ENCODE results near the gene ABCF3.

ABCF3 gene

DNA sequence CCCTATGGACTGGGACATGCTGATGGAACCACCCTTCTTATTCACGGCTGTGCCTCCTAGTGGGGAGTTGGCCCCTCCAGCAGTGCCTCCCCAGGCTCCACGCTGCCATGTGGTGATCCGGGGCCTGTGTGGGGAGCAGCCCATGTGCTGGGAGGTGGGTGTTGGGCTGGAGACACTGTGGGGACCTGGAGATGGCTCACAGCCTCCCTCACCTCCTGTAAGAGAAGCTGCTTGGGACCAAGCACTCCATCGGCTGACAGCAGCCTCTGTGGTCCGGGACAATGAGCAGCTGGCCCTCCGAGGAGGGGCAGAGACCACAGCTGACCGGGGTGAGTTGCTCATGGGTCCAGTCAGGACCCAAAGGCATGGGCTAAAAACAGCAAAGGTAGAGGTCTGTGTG is 53.7 kb downstream of the ABCF3 start:
- no CpG with 5 or more reads among the region's 7 CpGs for WGBS (ENCODE audit: extremely low coverage, insufficient coverage, low lambda C conversion rate)
- Histone ChIP-seq H3K4ac (ENCODE audit: low read depth, low read length) (no peak overlapping the region), H2BK120ac (ENCODE audit: low read depth, low read length) (no peak overlapping the region), H3K79me1 (ENCODE audit: low read length) (no peaks in the 10 kb centered on the region), H3K27me3 (ENCODE audit: insufficient read depth, low read length, poor library complexity) (no peaks in the 10 kb centered on the region), H3K9ac (ENCODE audit: low read length) (no peak overlapping the region), H3K27ac (ENCODE audit: low read depth, low read length) (no peak overlapping the region), H2AK5ac (ENCODE audit: low read length) (no peak overlapping the region), H4K8ac (ENCODE audit: low read depth, low read length) (no peak overlapping the region), H3K18ac (ENCODE audit: low read length) (no peak overlapping the region), H3K4me1 (ENCODE audit: control insufficient read depth, low read depth, low read length) (no peaks in the 10 kb centered on the region), H4K5ac (ENCODE audit: low read length) (no peak overlapping the region), H3K23ac (ENCODE audit: low read length) (no peak overlapping the region), H2BK15ac (replicated peaks; ENCODE audit: low read depth) (no peak overlapping the region), H3K36me3 (ENCODE audit: control insufficient read depth, insufficient read depth, low read length) (no peaks in the 10 kb centered on the region), H3K79me2 (ENCODE audit: control insufficient read depth, insufficient read depth, low read length) (no peaks in the 10 kb centered on the region), H2BK5ac (ENCODE audit: low read length) (no peak overlapping the region), H3K4me3 (ENCODE audit: low read length) (no peak overlapping the region), H3K4me2 (ENCODE audit: low read length) (no peak overlapping the region), H3K56ac (ENCODE audit: low read length) (no peak overlapping the region)
- no peak for DNase-seq

DNA sequence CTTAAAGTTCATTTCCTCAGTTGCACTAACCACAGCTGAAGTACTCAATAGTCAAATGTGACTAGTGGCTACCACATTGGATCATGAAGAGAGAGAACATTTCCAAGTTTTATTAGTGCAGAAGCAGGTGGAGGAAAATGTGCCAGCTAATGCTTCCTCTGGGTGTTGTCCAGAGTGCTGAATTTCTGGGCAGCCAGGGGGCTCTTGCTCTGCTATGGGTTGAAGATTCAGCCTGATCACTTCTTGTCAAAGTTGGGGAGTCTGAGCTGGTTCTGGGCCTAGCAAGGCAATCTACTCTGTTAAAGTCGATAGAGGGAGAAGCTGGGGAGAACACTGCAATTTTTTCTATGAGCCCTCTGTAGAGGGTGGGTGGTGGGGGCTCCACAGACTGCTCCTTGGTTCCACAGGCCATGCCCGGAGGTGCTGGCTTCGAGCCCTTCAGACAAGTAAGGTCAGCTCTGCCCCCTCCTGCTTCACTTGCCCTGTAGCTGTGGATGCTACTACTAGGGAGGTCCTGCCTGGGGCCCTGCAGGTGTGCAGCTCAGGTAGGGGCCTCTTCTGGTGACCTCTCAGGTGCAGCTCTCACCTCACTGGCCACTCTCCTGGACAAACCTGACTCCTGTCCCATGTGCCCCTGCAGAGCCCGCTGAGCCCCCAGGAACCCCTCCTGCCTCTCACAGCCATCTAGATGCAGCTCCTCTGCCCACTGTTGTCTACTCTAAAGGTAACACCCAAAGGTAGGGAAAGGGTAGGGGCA is 54.6 kb downstream of the ABCF3 start:
- Histone ChIP-seq H3K4me2 (ENCODE audit: low read length) (no peak overlapping the region), H3K79me1 (ENCODE audit: low read length) (no peaks in the 10 kb centered on the region), H3K4ac (ENCODE audit: low read depth, low read length) (no peak overlapping the region), H2BK120ac (ENCODE audit: low read depth, low read length) (no peak overlapping the region), H3K18ac (ENCODE audit: low read length) (no peak overlapping the region), H3K9ac (ENCODE audit: low read length) (no peak overlapping the region), H3K79me2 (ENCODE audit: control insufficient read depth, insufficient read depth, low read length) (no peaks in the 10 kb centered on the region), H4K8ac (ENCODE audit: low read depth, low read length) (no peak overlapping the region), H3K36me3 (ENCODE audit: control insufficient read depth, insufficient read depth, low read length) (peaks cover 2% of the 10 kb centered on the region), H4K5ac (ENCODE audit: low read length) (no peak overlapping the region), H2AK5ac (ENCODE audit: low read length) (no peak overlapping the region), H2BK5ac (ENCODE audit: low read length) (no peak overlapping the region), H3K27ac (ENCODE audit: low read depth, low read length) (no peak overlapping the region), H3K4me3 (ENCODE audit: low read length) (no peak overlapping the region), H2BK15ac (replicated peaks; ENCODE audit: low read depth) (no peak overlapping the region), H3K4me1 (ENCODE audit: control insufficient read depth, low read depth, low read length) (no peaks in the 10 kb centered on the region), H3K27me3 (ENCODE audit: insufficient read depth, low read length, poor library complexity) (no peaks in the 10 kb centered on the region), H3K56ac (ENCODE audit: low read length) (no peak overlapping the region), H3K23ac (ENCODE audit: low read length) (no peak overlapping the region)
- no CpG with 5 or more reads among the region's 4 CpGs for WGBS (ENCODE audit: extremely low coverage, insufficient coverage, low lambda C conversion rate)
- DNase-seq: peak; percentile 34

DNA sequence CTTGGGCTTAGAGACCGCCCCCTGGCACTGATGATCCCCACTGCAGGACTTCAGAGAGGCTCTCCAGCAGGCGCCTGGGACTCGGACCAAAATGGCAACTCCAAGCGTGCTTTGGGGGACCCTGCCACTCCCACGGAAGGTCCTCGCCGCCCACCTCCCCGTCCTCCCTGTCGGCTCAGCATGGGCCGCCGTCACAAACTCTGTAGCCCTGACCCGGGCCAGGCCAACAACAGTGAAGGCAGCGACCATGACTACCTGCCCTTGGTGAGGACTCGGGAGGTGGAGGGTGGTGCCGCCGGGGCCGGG is 55.1 kb downstream of the ABCF3 start:
- no CpG with 5 or more reads among the region's 17 CpGs for WGBS (ENCODE audit: extremely low coverage, insufficient coverage, low lambda C conversion rate)
- Histone ChIP-seq H3K27me3 (ENCODE audit: insufficient read depth, low read length, poor library complexity) (no peaks in the 10 kb centered on the region), H3K4me3 (ENCODE audit: low read length) (no peak overlapping the region), H3K23ac (ENCODE audit: low read length) (no peak overlapping the region), H3K4ac (ENCODE audit: low read depth, low read length) (no peak overlapping the region), H3K4me1 (ENCODE audit: control insufficient read depth, low read depth, low read length) (no peaks in the 10 kb centered on the region), H3K36me3 (ENCODE audit: control insufficient read depth, insufficient read depth, low read length) (peaks cover 2% of the 10 kb centered on the region), H4K5ac (ENCODE audit: low read length) (no peak overlapping the region), H3K56ac (ENCODE audit: low read length) (no peak overlapping the region), H3K79me2 (ENCODE audit: control insufficient read depth, insufficient read depth, low read length) (no peaks in the 10 kb centered on the region), H4K8ac (ENCODE audit: low read depth, low read length) (no peak overlapping the region), H3K27ac (ENCODE audit: low read depth, low read length) (no peak overlapping the region), H2BK15ac (replicated peaks; ENCODE audit: low read depth) (no peak overlapping the region), H2BK120ac (ENCODE audit: low read depth, low read length) (no peak overlapping the region), H3K79me1 (ENCODE audit: low read length) (no peaks in the 10 kb centered on the region), H2BK5ac (ENCODE audit: low read length) (no peak overlapping the region), H3K9ac (ENCODE audit: low read length) (no peak overlapping the region), H3K18ac (ENCODE audit: low read length) (no peak overlapping the region), H3K4me2 (ENCODE audit: low read length) (no peak overlapping the region), H2AK5ac (ENCODE audit: low read length) (no peak overlapping the region)
- no peak for DNase-seq

DNA sequence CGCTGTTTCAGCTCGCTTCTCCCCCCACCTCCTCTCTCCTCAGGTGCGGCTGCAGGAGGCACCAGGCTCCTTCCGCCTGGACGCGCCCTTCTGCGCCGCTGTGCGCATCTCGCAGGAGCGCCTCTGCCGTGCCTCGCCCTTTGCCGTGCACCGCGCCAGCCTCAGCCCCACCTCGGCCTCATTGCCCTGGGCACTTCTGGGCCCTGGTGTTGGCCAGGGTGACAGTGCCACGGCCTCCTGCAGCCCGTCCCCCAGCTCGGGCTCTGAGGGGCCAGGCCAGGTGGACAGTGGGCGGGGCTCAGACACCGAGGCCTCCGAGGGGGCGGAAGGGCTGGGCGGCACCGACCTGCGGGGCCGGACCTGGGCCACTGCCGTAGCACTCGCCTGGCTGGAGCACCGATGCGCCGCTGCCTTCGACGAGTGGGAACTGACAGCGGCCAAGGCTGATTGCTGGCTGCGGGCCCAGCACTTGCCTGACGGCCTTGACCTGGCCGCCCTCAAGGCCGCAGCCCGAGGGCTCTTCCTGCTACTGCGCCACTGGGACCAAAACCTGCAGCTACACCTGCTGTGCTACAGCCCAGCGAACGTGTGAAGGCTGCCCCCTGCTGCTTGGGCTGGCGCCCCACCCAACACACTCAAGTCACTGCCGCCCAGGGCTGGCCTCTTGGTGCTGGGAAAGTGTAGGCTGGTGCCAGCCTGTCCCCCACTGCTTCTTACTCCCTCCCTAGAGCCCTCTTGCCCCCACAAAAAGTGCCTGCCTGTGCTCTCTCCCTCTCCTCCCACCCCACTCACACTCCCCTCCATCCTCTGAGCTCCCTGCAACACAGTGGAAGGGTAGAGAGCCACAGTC is 55.7 kb downstream of the ABCF3 start:
- H2BK5ac ChIP-seq (ENCODE audit: low read length): no peak overlapping the region
- H3K18ac ChIP-seq (ENCODE audit: low read length): no peak overlapping the region
- H3K9ac ChIP-seq (ENCODE audit: low read length): no peak overlapping the region
- peak; percentile 23 for DNase-seq
- no peak overlapping the region for H2AK5ac ChIP-seq (ENCODE audit: low read length)
- no peak overlapping the region for H3K23ac ChIP-seq (ENCODE audit: low read length)
- no CpG with 5 or more reads among the region's 46 CpGs for WGBS (ENCODE audit: extremely low coverage, insufficient coverage, low lambda C conversion rate)
- no peak overlapping the region for H3K4ac ChIP-seq (ENCODE audit: low read depth, low read length)
- no peak overlapping the region for H3K4me3 ChIP-seq (ENCODE audit: low read length)
- no peak overlapping the region for H3K4me2 ChIP-seq (ENCODE audit: low read length)
- H4K5ac ChIP-seq (ENCODE audit: low read length): no peak overlapping the region
- no peaks in the 10 kb centered on the region for H3K27me3 ChIP-seq (ENCODE audit: insufficient read depth, low read length, poor library complexity)
- H3K79me2 ChIP-seq (ENCODE audit: control insufficient read depth, insufficient read depth, low read length): no peaks in the 10 kb centered on the region
- no peak overlapping the region for H2BK15ac ChIP-seq (replicated peaks; ENCODE audit: low read depth)
- H4K8ac ChIP-seq (ENCODE audit: low read depth, low read length): no peak overlapping the region
- no peaks in the 10 kb centered on the region for H3K4me1 ChIP-seq (ENCODE audit: control insufficient read depth, low read depth, low read length)
- no peaks in the 10 kb centered on the region for H3K79me1 ChIP-seq (ENCODE audit: low read length)
- no peak overlapping the region for H3K56ac ChIP-seq (ENCODE audit: low read length)
- no peak overlapping the region for H2BK120ac ChIP-seq (ENCODE audit: low read depth, low read length)
- no peak overlapping the region for H3K27ac ChIP-seq (ENCODE audit: low read depth, low read length)
- peaks cover 2% of the 10 kb centered on the region for H3K36me3 ChIP-seq (ENCODE audit: control insufficient read depth, insufficient read depth, low read length)

DNA sequence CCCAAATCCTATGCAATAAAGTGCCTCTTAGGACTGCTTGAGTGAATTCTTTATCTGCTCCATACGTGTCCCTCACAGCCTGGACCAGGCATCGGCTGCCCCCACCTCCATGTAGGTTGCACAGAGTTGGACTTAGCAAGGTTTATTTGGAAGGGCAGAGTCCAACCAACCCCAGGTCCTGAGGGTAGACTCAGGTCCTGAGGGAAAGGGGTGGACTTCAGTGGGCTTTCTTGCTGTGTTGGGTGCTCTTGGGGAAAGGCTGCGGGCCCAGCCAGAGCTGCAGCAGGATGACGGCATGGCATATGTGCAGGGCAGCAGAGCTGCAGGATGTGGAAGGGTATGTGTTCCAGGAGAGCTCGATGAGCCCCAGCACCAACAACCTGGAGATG is 56.3 kb downstream of the ABCF3 start:
- Histone ChIP-seq H2AK5ac (ENCODE audit: low read length) (no peak overlapping the region), H3K27me3 (ENCODE audit: insufficient read depth, low read length, poor library complexity) (no peaks in the 10 kb centered on the region), H2BK120ac (ENCODE audit: low read depth, low read length) (no peak overlapping the region), H3K79me1 (ENCODE audit: low read length) (no peaks in the 10 kb centered on the region), H3K79me2 (ENCODE audit: control insufficient read depth, insufficient read depth, low read length) (no peaks in the 10 kb centered on the region), H2BK5ac (ENCODE audit: low read length) (no peak overlapping the region), H3K4me1 (ENCODE audit: control insufficient read depth, low read depth, low read length) (no peaks in the 10 kb centered on the region), H4K8ac (ENCODE audit: low read depth, low read length) (no peak overlapping the region), H3K18ac (ENCODE audit: low read length) (no peak overlapping the region), H4K5ac (ENCODE audit: low read length) (no peak overlapping the region), H3K23ac (ENCODE audit: low read length) (no peak overlapping the region), H3K4me2 (ENCODE audit: low read length) (no peak overlapping the region), H3K9ac (ENCODE audit: low read length) (no peak overlapping the region), H3K4me3 (ENCODE audit: low read length) (no peak overlapping the region), H2BK15ac (replicated peaks; ENCODE audit: low read depth) (no peak overlapping the region), H3K36me3 (ENCODE audit: control insufficient read depth, insufficient read depth, low read length) (peaks cover 2% of the 10 kb centered on the region), H3K27ac (ENCODE audit: low read depth, low read length) (no peak overlapping the region), H3K4ac (ENCODE audit: low read depth, low read length) (no peak overlapping the region), H3K56ac (ENCODE audit: low read length) (no peak overlapping the region)
- DNase-seq: no peak
- no CpG with 5 or more reads among the region's 5 CpGs for WGBS (ENCODE audit: extremely low coverage, insufficient coverage, low lambda C conversion rate)

Measured in mesendoderm (in vitro differentiated cells).